Fibroblast of lung (primary cell): ENCODE results near the gene GCK. TPM values are rescaled to one million over a fixed set of nuclear protein-coding genes. Genes with fewer than 3 reads are reported as not detected.

Source experiments
- DNase-seq, 2 donors: peaks; one replicate each; pipeline versions ENCODE4 v3.0.0 to v3.0.0-alpha.2; 2010; ENCODE audit warnings: low read depth in 2 of 2
- H2AFZ ChIP-seq: 2 replicates; pipeline ENCODE4 v1.5.1; 2012; ENCODE audit warnings: low read length, control low read depth, inconsistent platforms
- H3K27ac ChIP-seq: 2 replicates; pipeline ENCODE4 v1.5.1; 2011; ENCODE audit warnings: low read length, control low read depth; ENCODE audit not compliant: insufficient read depth
- H3K27me3 ChIP-seq: 2 replicates; pipeline ENCODE4 v1.5.1; 2011; ENCODE audit warnings: mild to moderate bottlenecking, low read length; ENCODE audit not compliant: control insufficient read depth, insufficient read depth
- H3K36me3 ChIP-seq: 2 replicates; pipeline ENCODE4 v1.5.1; 2011; ENCODE audit warnings: low read length; ENCODE audit not compliant: control insufficient read depth, insufficient read depth
- H3K4me1 ChIP-seq: 2 replicates; pipeline ENCODE4 v1.5.1; 2011; ENCODE audit warnings: low read length; ENCODE audit not compliant: control insufficient read depth, insufficient read depth; ENCODE audit errors: extremely low read depth
- H3K4me2 ChIP-seq: 2 replicates; pipeline ENCODE4 v1.5.1; 2011; ENCODE audit warnings: low read length, control low read depth; ENCODE audit not compliant: insufficient read depth; ENCODE audit errors: extremely low read depth
- H3K4me3 ChIP-seq, 4 experiments: fragments of 200-600 bp in 1 of 4; sonication (generic) in 1 of 4; replicated peaks in 1 of 4; 2 replicates each; pipeline ENCODE4 v1.5.1; 2011 to 2016; ENCODE audit warnings: low read length in 4 of 4, low read depth in 3 of 4, mild to moderate bottlenecking in 3 of 4, control low read depth in 2 of 4, inconsistent platforms in 1 of 4, mixed read lengths in 1 of 4; ENCODE audit not compliant: insufficient read depth in 1 of 4; ENCODE audit errors: control extremely low read depth in 1 of 4
- H3K79me2 ChIP-seq: 2 replicates; pipeline ENCODE4 v1.5.1; 2012; ENCODE audit warnings: mild to moderate bottlenecking, low read length, inconsistent platforms; ENCODE audit not compliant: control insufficient read depth, insufficient read depth
- H3K9ac ChIP-seq: 2 replicates; pipeline ENCODE4 v1.5.1; 2011; ENCODE audit warnings: mild to moderate bottlenecking, low read length, control low read depth; ENCODE audit not compliant: insufficient read depth
- H3K9me3 ChIP-seq: 2 replicates; pipeline ENCODE4 v1.5.1; 2012; ENCODE audit warnings: low read depth, low read length; ENCODE audit not compliant: control insufficient read depth, insufficient read depth
- H4K20me1 ChIP-seq: 2 replicates; pipeline ENCODE4 v1.5.1; 2011; ENCODE audit warnings: low read length; ENCODE audit not compliant: control insufficient read depth, insufficient read depth; ENCODE audit errors: extremely low read depth
- CTCF ChIP-seq, 2 donors: IDR thresholded peaks in 1 of 2; conservative IDR thresholded peaks in 1 of 2; 1 replicate in 1 of 2; 2 replicates in 1 of 2; pipeline ENCODE4 v1.5.1; 2011 to 2012; ENCODE audit warnings: low read length in 2 of 2, control low read depth in 1 of 2, inconsistent platforms in 1 of 2, low read depth in 1 of 2, mild to moderate bottlenecking in 1 of 2
- EZH2 ChIP-seq: IDR thresholded peaks from 2 replicates; pipeline ENCODE4 v1.5.1; 2012; ENCODE audit warnings: low read length, control low read depth, mild to moderate bottlenecking; ENCODE audit errors: missing control alignments
- polyA plus RNA-seq, 2 donors: library from polyadenylated mRNA; depleted of rRNA in 1 of 2; stranded (reverse) in 1 of 2; unstranded in 1 of 2; fragments of >200 nt; gene quantifications; 2 replicates each; pipeline ENCODE4 v1.2.1, GENCODE V29; 2011 to 2012; ENCODE audit warnings: missing spikeins in 1 of 2
- total RNA-seq: library from RNA; depleted of rRNA; stranded (reverse); fragments of >200 nt; gene quantifications from 2 replicates; pipeline ENCODE4 v1.2.1, GENCODE V29; 2014

The GCK gene
- total and polyA plus RNA-seq, 2 donors (not counting 1 experiment from before 2014, with no cell fraction given) = 0.14 to 1.7 TPM

- Histone ChIP-seq H2AFZ (no peak overlapping the region), H3K27me3 (peaks cover 19% of the 10 kb centered on the region)
- no peak for DNase-seq
Measured at GRCh38 chr7:44222776-44223261, 33.6 kb upstream of the GCK start.

GRCh38 chr7:44222074-44222473, 32.8 kb upstream of the GCK start:
- no peak for TF ChIP-seq CTCF (conservative IDR thresholded peaks at IDR 0.05 in 1 of 2, IDR thresholded peaks at IDR 0.05 in 1 of 2; ENCODE audit: low read depth in 1 of 2, low read length in 2 of 2)
- TF ChIP-seq EZH2 = no peak
- no peak overlapping the region for H2AFZ ChIP-seq
- H3K4me2 ChIP-seq = no peak overlapping the region
- no peak overlapping the region for H3K4me3 ChIP-seq
- no peak for DNase-seq
- H3K27ac ChIP-seq = no peak overlapping the region
- H3K27me3 ChIP-seq = peaks cover 19% of the 10 kb centered on the region
- H3K9me3 ChIP-seq = no peaks in the 10 kb centered on the region
- no peaks in the 10 kb centered on the region for H3K36me3 ChIP-seq
- no peak overlapping the region for H3K9ac ChIP-seq
- no peaks in the 10 kb centered on the region for H3K79me2 ChIP-seq
- H3K4me1 ChIP-seq = no peaks in the 10 kb centered on the region
- H4K20me1 ChIP-seq = no peaks in the 10 kb centered on the region

More at GRCh38 chr7:44222776-44223261, 33.6 kb upstream of the GCK start:
- Histone ChIP-seq H3K4me3 (no peak overlapping the region), H3K9ac (no peak overlapping the region), H3K4me1 (no peaks in the 10 kb centered on the region), H3K27ac (no peak overlapping the region), H4K20me1 (no peaks in the 10 kb centered on the region), H3K79me2 (no peaks in the 10 kb centered on the region), H3K4me2 (no peak overlapping the region), H3K9me3 (no peaks in the 10 kb centered on the region), H3K36me3 (no peaks in the 10 kb centered on the region)
- TF ChIP-seq EZH2 = no peak
- TF ChIP-seq CTCF (conservative IDR thresholded peaks at IDR 0.05 in 1 of 2, IDR thresholded peaks at IDR 0.05 in 1 of 2; ENCODE audit: low read depth in 1 of 2, low read length in 2 of 2) = no peak

GRCh38 chr7:44221231-44221791, 32.1 kb upstream of the GCK start:
- H3K36me3 ChIP-seq = no peaks in the 10 kb centered on the region
- no peak overlapping the region for H3K9ac ChIP-seq
- no peak overlapping the region for H3K27ac ChIP-seq
- H3K4me2 ChIP-seq = no peak overlapping the region
- no peaks in the 10 kb centered on the region for H3K4me1 ChIP-seq
- H3K79me2 ChIP-seq = no peaks in the 10 kb centered on the region
- H3K27me3 ChIP-seq = peaks cover 19% of the 10 kb centered on the region
- no peaks in the 10 kb centered on the region for H3K9me3 ChIP-seq
- H3K4me3 ChIP-seq = no peak overlapping the region
- H2AFZ ChIP-seq = no peak overlapping the region
- TF ChIP-seq CTCF (conservative IDR thresholded peaks at IDR 0.05 in 1 of 2, IDR thresholded peaks at IDR 0.05 in 1 of 2; ENCODE audit: low read depth in 1 of 2, low read length in 2 of 2) (no peak), EZH2 (no peak)
- H4K20me1 ChIP-seq = no peaks in the 10 kb centered on the region
- no peak for DNase-seq
